ENCODE measurements around the gene RPS21. TPM values are rescaled to one million over a fixed set of nuclear protein-coding genes. Genes with fewer than 3 reads are reported as not detected.

RPS21 gene
- total and polyA plus RNA-seq, 2 of the 13 experiments (the other 11 are each of a cell fraction or from before 2014, with no cell fraction given), result 2,647 to 11,063 TPM

- TF ChIP-seq, protein P1, sequence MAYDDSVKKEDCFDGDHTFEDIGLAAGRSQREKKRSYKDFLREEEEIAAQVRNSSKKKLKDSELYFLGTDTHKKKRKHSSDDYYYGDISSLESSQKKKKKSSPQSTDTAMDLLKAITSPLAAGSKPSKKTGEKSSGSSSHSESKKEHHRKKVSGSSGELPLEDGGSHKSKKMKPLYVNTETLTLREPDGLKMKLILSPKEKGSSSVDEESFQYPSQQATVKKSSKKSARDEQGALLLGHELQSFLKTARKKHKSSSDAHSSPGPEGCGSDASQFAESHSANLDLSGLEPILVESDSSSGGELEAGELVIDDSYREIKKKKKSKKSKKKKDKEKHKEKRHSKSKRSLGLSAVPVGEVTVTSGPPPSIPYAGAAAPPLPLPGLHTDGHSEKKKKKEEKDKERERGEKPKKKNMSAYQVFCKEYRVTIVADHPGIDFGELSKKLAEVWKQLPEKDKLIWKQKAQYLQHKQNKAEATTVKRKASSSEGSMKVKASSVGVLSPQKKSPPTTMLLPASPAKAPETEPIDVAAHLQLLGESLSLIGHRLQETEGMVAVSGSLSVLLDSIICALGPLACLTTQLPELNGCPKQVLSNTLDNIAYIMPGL (CRISPR knock-in tag; IDR thresholded peaks at IDR 0.05; ENCODE audit: borderline replicate concordance in 1 of 2, low read depth in 1 of 2), result peak; percentile 96 to 97
- 0 out of 2 replicates have a peak, but pooled peaks have one; percentile 75 for TF ChIP-seq ZNF724P (CRISPR knock-in tag; IDR thresholded peaks at IDR 0.05; ENCODE audit: borderline replicate concordance)
- peak; percentile 74 for TF ChIP-seq HNRNPLL (IDR thresholded peaks at IDR 0.05; ENCODE audit: low read depth, low read length, poor library complexity, severe bottlenecking)
- TF ChIP-seq ZNF142 (CRISPR knock-in tag; IDR thresholded peaks at IDR 0.05), result peak; percentile 77
- TF ChIP-seq FOXA3 (CRISPR knock-in tag; IDR thresholded peaks at IDR 0.05), result peak; percentile 61
- TF ChIP-seq, protein P2, sequence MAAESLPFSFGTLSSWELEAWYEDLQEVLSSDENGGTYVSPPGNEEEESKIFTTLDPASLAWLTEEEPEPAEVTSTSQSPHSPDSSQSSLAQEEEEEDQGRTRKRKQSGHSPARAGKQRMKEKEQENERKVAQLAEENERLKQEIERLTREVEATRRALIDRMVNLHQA (CRISPR knock-in tag; IDR thresholded peaks at IDR 0.05), result no peak
- TF ChIP-seq ZNF354B (CRISPR knock-in tag; IDR thresholded peaks at IDR 0.05), result peak; percentile 92; the same call in 1 of the 2 replicates
- TF ChIP-seq, protein P3, sequence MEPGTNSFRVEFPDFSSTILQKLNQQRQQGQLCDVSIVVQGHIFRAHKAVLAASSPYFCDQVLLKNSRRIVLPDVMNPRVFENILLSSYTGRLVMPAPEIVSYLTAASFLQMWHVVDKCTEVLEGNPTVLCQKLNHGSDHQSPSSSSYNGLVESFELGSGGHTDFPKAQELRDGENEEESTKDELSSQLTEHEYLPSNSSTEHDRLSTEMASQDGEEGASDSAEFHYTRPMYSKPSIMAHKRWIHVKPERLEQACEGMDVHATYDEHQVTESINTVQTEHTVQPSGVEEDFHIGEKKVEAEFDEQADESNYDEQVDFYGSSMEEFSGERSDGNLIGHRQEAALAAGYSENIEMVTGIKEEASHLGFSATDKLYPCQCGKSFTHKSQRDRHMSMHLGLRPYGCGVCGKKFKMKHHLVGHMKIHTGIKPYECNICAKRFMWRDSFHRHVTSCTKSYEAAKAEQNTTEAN (CRISPR knock-in tag; conservative IDR thresholded peaks at IDR 0.05), result peak; percentile 17
- peak; percentile 77 for TF ChIP-seq KDM3A (CRISPR knock-in tag; IDR thresholded peaks at IDR 0.05; ENCODE audit: low read depth)
- peak; percentile 65; the same call in 1 of the 2 replicates for TF ChIP-seq SNAI1 (CRISPR knock-in tag; IDR thresholded peaks at IDR 0.05; ENCODE audit: borderline replicate concordance)
- TF ChIP-seq KDM4B (CRISPR knock-in tag; IDR thresholded peaks at IDR 0.05), result peak; percentile 93; the same call in 1 of the 2 replicates
- no peak for TF ChIP-seq NBN (conservative IDR thresholded peaks at IDR 0.05)
- TF ChIP-seq ZBTB10 (CRISPR knock-in tag; IDR thresholded peaks at IDR 0.05; ENCODE audit: borderline replicate concordance), result peak; percentile 73
These were observed 10.5 kb upstream of the RPS21 start (continued) for GRCh38 chr20:62376112-62377063.

Measured in HepG2 (cell line).